Activated CD4-positive, alpha-beta T cell treated with anti-CD3 and anti-CD28 coated beads for 36 hours (primary cell): ENCODE measurements around the gene DENND6A. TPM values are rescaled to one million over a fixed set of nuclear protein-coding genes. Genes with fewer than 3 reads are reported as not detected.
A peak's percentile ranks its signal among the peaks of the same experiment; 100 is the strongest.
"Not testable (repeated sequence)": the region's sequence is repeated elsewhere in the genome, so short reads cannot be mapped to it uniquely, and the experiment has no call there.

Experiments used
- ATAC-seq: fragments of 200-7000 bp; cut with Tn5 transposase; one replicate; pipeline ENCODE4 v1.10.0; 2021; ENCODE audit warnings: mild to moderate bottlenecking, moderate library complexity
- CTCF ChIA-PET: fragments of 350-600 bp; sonication (Branson Sonifier 250); formaldehyde crosslinking; loops from one replicate; lab custom pipeline; 2021; ENCODE audit warnings: antibody characterized with exemption; lab: Charles Lee
- POLR2A ChIA-PET: fragments of 350-600 bp; sonication (Branson Sonifier 250); formaldehyde crosslinking; loops from one replicate; lab custom pipeline; 2021; ENCODE audit warnings: antibody characterized with exemption, inconsistent platforms; lab: Charles Lee
- DNase-seq: peaks from one replicate; pipeline ENCODE4 v3.0.0-alpha.2; 2020
- H3K27ac Mint-ChIP-seq: one replicate; pipeline ENCODE4 v1.8.0; 2021; ENCODE audit warnings: mixed read lengths
- H3K27me3 Mint-ChIP-seq: one replicate; pipeline ENCODE4 v1.8.0; 2021; ENCODE audit warnings: mixed read lengths
- H3K36me3 Mint-ChIP-seq: one replicate; pipeline ENCODE4 v1.8.0; 2021; ENCODE audit warnings: low read depth, mixed read lengths
- H3K4me1 Mint-ChIP-seq: one replicate; pipeline ENCODE4 v1.8.0; 2021; ENCODE audit warnings: mixed read lengths
- H3K4me3 Mint-ChIP-seq: one replicate; pipeline ENCODE4 v1.8.0; 2021; ENCODE audit warnings: mild to moderate bottlenecking, moderate library complexity, mixed read lengths
- H3K9me3 Mint-ChIP-seq: one replicate; pipeline ENCODE4 v1.8.0; 2021; ENCODE audit warnings: low read depth, mixed read lengths
- intact Hi-C, 2 experiments: fragments of 100-400 bp; cut with DNase I in 1 of 2; cut with micrococcal nuclease in 1 of 2; formaldehyde crosslinking; loops; one replicate each; pipeline versions ENCODE4 v1.14.2 to v1.15.1; 2022 to 2024; cut with DNase I, micrococcal nuclease
- total RNA-seq, 2 experiments: library from RNA; stranded (reverse); gene quantifications; one replicate each; pipeline ENCODE4 v1.2.3, GENCODE V29; 2021

DENND6A gene
- total RNA-seq, 2 experiments from 2014 or later, result 15.0 to 17.1 TPM

DNA sequence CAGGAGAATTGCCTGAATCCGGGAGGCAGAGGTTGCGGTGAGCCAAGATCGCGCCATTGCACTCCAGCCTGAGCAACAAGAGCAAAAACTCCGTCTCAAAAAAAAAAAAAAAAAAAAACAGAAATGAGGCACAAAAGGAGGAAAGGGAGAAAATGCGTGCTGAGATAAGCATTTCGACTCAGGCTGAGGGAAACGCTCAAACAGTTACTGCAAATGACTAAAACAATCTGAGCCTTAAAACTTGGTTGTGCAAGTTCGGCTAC is 813 bp downstream of the DENND6A start:
- not testable (repeated sequence) for DNase-seq, H3K9me3 Mint-ChIP-seq, H3K27me3 Mint-ChIP-seq, H3K36me3 Mint-ChIP-seq, ATAC-seq
- POLR2A ChIA-PET, result interaction anchor here (1.4 kb wide), 2 partner anchors 64 to 96 kb away, joined by 4 to 5 read pairs; partner anchors contain the start of gene ARF4
- peaks cover 36% of the 10 kb centered on the region for H3K4me1 Mint-ChIP-seq
- intact Hi-C loops, result loop anchor here (1.0 to 5.0 kb wide), 6 partner anchors 63 to 545 kb away; partner anchors contain the start of genes ARF4 (in 2 of the 2), ABHD6 (in 1 of the 2), APPL1 (in 1 of the 2) and PDE12 (in 1 of the 2)
- H3K27ac Mint-ChIP-seq, result peak overlapping the region; percentile 85
- CTCF ChIA-PET, result interaction anchor here (0.6 to 1.1 kb wide), 2 partner anchors 64 to 475 kb away, joined by 3 to 4 read pairs; partner anchors contain the start of gene SLMAP
- H3K4me3 Mint-ChIP-seq, result peak overlapping the region; percentile 87

DNA sequence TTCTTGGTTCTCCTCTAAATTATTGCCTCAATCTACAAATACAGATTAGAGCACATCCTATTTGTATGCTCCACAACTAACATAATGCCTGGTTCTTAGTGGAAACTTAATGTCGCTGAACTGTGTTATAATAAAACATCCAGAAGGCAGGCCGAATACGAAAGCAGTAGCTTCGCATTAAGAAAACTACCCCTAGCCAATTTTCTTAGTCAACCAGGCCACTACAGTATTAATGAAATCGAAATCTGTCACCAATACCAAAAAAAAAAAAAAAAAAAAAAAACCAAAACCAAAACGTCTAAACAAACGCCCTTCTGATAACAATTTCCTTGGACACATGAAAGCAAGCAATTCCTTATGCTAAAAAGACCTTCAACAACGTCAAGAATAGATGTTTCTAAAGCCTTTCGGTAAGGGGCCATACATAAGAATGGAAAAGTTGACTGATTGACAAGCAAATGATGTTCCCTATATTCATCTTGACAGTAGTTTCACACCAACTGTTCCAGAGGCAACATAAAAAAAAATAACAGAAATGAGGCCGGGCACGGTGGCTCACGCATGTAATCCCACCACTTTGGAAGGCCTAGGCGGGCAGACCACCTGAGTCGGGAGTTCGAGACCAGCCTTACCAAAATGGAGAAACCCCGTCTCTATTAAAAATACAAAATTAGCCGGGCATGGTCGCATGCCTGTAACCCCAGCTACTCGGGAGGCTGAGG is 1.3 kb downstream of the DENND6A start:
- Mint-ChIP-seq H3K9me3 (no peaks in the 10 kb centered on the region), H3K4me1 (peaks cover 41% of the 10 kb centered on the region), H3K27ac (peak overlapping the region; percentile 85), H3K36me3 (peaks cover 6% of the 10 kb centered on the region), H3K27me3 (no peaks in the 10 kb centered on the region), H3K4me3 (peak overlapping the region; percentile 87)
- intact Hi-C loops, result loop anchor here (1.0 to 5.0 kb wide), 7 partner anchors 21 to 546 kb away; partner anchors contain the start of genes ARF4 (in 2 of the 2), ABHD6 (in 1 of the 2), APPL1 (in 1 of the 2) and PDE12 (in 1 of the 2)
- ChIA-PET CTCF (interaction anchor here (0.6 to 1.1 kb wide), 2 partner anchors 64 to 476 kb away, joined by 3 to 4 read pairs; partner anchors contain the start of gene SLMAP), POLR2A (no interaction called here)
- ATAC-seq (no peak), DNase-seq (peak; percentile 31)

DNA sequence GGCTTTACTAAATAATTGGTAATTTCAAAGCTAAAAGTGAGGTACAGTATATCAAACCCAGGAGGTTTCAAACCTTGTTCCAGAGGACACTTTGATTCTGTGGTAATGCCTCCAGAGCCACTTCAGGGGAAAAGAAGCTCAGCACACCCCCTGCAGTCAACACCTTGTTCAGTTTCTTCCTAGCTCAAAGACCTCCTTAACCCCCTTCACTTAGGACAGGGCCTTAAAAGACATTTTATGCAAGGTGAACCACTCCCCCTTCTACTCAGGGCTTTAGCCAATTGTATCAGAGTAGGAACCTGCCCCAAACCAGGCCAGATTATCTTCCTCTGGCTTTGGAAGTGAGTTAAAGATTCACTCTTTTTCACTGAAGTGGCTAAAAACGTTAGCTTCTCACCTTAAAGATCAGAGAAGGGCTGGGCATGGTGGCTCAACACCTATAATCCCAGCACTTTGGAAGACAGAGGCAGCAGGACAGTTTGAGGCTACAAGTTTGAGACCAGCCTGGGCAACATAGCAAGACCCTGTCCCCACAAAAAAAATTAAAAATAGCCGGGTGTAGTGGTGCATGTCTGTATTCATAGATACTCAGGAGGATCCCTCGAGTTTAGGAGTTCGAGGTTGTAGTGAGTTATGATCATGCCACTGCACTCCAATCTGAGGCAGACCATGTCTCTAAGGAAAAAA is 3.4 kb downstream of the DENND6A start:
- Mint-ChIP-seq H3K4me1 (peaks cover 44% of the 10 kb centered on the region), H3K27me3 (no peaks in the 10 kb centered on the region), H3K9me3 (no peaks in the 10 kb centered on the region), H3K27ac (no peak overlapping the region), H3K36me3 (peaks cover 9% of the 10 kb centered on the region), H3K4me3 (no peak overlapping the region)
- CTCF ChIA-PET, result interaction anchor here (0.6 to 0.8 kb wide), 3 partner anchors 10 to 517 kb away, joined by 3 read pairs; no protein-coding TSS in a partner anchor
- no peak for ATAC-seq
- POLR2A ChIA-PET, result interaction anchor here (0.6 to 0.7 kb wide), 3 partner anchors 10 to 442 kb away, joined by 3 to 8 read pairs (median 3); partner anchors contain the start of gene SLMAP
- DNase-seq, result no peak
- intact Hi-C loops, result loop anchor here in 1 of 2 experiments (2.0 to 5.0 kb wide), 2 partner anchors 19 to 548 kb away; partner anchors contain the start of gene ABHD6

DNA sequence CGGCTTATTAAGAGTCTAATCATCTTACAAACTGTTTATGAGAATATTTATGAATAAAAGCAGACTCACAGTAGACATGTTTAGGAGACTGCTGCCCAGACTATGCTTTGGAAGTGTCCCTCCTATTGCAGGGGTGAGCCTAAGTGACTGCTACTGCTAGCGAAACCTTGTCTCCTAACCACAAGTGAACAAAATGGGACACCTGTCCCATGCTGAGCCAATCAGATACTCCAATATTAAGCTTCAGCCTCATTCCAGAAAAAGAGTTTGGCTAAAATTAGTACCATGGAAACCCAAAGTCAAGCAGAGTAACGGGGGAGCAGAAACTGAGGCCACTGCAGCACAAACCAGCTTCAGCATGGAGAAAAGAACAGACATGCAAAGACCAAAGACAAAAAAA is 4.6 kb downstream of the DENND6A start:
- intact Hi-C loops, result no loop called here
- H3K4me3 Mint-ChIP-seq, result no peak overlapping the region
- ChIA-PET CTCF (no interaction called here), POLR2A (no interaction called here)
- H3K9me3 Mint-ChIP-seq, result no peaks in the 10 kb centered on the region
- H3K27me3 Mint-ChIP-seq, result no peaks in the 10 kb centered on the region
- H3K36me3 Mint-ChIP-seq, result peaks cover 9% of the 10 kb centered on the region
- no peak for DNase-seq
- H3K4me1 Mint-ChIP-seq, result peaks cover 44% of the 10 kb centered on the region
- H3K27ac Mint-ChIP-seq, result no peak overlapping the region
- no peak for ATAC-seq

DNA sequence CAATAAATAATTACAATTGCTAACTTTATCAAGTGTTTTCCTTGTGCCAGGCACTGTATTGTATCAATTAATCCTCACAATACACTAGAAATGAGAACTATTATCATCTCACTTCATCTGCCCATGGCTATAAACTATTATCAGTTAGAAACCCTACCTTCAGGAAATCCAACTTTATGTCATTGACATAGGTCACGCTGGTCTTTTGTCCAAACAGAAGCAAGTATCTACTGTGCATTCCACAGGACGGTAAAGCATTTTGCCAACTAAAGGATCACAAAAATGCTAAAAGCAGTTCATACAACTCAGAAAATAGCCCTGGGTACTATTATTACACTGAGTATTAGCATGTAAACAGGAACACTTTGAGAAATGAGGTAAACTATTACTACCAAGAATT is 9.6 kb downstream of the DENND6A start:
- Mint-ChIP-seq H3K4me1 (peaks cover 51% of the 10 kb centered on the region), H3K36me3 (peaks cover 25% of the 10 kb centered on the region), H3K9me3 (no peaks in the 10 kb centered on the region), H3K27me3 (no peaks in the 10 kb centered on the region), H3K27ac (no peak overlapping the region), H3K4me3 (no peak overlapping the region)
- ChIA-PET POLR2A (no interaction called here), CTCF (no interaction called here)
- no peak for ATAC-seq
- DNase-seq, result no peak
- intact Hi-C loops, result no loop called here

DNA sequence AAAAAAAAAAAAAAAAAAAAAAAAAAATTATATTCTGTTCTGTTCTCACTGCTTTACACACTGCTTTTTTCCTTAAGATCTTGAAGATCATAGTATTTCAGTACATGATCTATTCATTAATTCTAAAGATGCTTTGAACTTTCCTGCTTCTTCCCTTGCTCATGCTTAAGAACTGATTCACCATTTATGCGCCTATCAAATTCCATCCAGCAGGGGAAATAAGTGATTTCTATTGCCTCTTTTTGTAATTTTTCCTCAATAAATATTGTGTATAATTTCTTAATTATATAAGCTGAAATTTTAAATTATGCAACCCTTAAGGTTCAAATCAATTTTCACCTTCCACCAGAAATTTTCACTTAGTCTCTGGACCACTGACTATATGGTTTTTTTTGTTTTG is 10.6 kb downstream of the DENND6A start:
- H3K9me3 Mint-ChIP-seq, result no peaks in the 10 kb centered on the region
- ChIA-PET CTCF (interaction anchor here (0.6 to 1.5 kb wide), 2 partner anchors 149 to 274 kb away, joined by 3 read pairs; no protein-coding TSS in a partner anchor), POLR2A (no interaction called here)
- no peak overlapping the region for H3K27ac Mint-ChIP-seq
- ATAC-seq (no peak), DNase-seq (no peak)
- H3K27me3 Mint-ChIP-seq, result no peaks in the 10 kb centered on the region
- peaks cover 44% of the 10 kb centered on the region for H3K4me1 Mint-ChIP-seq
- H3K36me3 Mint-ChIP-seq, result peaks cover 25% of the 10 kb centered on the region
- intact Hi-C loops, result no loop called here
- H3K4me3 Mint-ChIP-seq, result no peak overlapping the region

DNA sequence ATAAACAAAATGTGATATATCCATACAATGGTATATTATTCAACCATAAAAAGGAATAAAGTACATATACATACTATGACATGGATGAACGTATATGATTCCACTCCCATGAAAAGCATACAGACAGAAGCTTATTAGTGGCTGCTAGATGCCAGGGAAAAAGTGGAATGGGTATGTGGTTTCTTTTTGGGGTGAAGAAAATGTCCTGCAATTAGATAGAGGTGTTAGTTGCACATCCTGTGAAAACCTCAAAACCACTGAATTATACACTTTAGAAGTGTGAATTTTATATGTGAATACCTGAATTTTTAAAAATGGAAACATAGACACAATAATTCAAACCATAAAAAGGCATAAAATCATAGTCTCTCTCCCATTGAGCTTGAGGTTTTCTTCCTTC is 11.2 kb downstream of the DENND6A start:
- Mint-ChIP-seq H3K4me3 (no peak overlapping the region), H3K9me3 (no peaks in the 10 kb centered on the region), H3K4me1 (peaks cover 38% of the 10 kb centered on the region), H3K36me3 (peaks cover 26% of the 10 kb centered on the region), H3K27me3 (no peaks in the 10 kb centered on the region), H3K27ac (no peak overlapping the region)
- ChIA-PET CTCF (interaction anchor here (0.6 to 1.5 kb wide), 3 partner anchors 21 to 275 kb away, joined by 3 read pairs; no protein-coding TSS in a partner anchor), POLR2A (no interaction called here)
- intact Hi-C loops, result no loop called here
- DNase-seq (no peak), ATAC-seq (no peak)

DNA sequence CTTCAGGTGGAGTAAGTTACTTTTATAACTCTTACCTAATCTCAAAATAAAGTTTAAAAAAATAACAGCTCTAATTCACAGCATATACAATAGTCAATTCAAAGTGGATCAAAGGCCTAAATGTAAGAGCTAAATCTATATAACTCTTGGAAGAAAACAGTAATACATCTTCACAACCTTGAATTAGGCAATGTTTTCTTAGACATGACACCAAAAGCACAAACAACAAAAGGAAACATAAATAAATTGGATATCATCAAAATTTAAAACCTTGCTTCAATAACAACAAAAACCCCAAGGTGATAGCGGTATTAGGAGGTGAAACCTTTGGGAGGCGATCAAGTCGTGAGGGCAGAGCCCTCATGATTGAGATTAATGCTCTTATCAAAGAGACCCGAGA is 12.8 kb downstream of the DENND6A start:
- CTCF ChIA-PET, result interaction anchor here (0.7 to 1.3 kb wide), 4 partner anchors 8 to 27 kb away, joined by 3 to 4 read pairs (median 3); no protein-coding TSS in a partner anchor
- H3K4me1 Mint-ChIP-seq, result peaks cover 36% of the 10 kb centered on the region
- no peak overlapping the region for H3K27ac Mint-ChIP-seq
- no peaks in the 10 kb centered on the region for H3K27me3 Mint-ChIP-seq
- H3K9me3 Mint-ChIP-seq, result no peaks in the 10 kb centered on the region
- DNase-seq (no peak), ATAC-seq (no peak)
- H3K4me3 Mint-ChIP-seq, result no peak overlapping the region
- H3K36me3 Mint-ChIP-seq, result peaks cover 25% of the 10 kb centered on the region
- POLR2A ChIA-PET, result interaction anchor here (0.5 kb wide), 1 partner anchor 128 kb away, joined by 3 read pairs; no protein-coding TSS in a partner anchor
- intact Hi-C loops, result no loop called here

DNA sequence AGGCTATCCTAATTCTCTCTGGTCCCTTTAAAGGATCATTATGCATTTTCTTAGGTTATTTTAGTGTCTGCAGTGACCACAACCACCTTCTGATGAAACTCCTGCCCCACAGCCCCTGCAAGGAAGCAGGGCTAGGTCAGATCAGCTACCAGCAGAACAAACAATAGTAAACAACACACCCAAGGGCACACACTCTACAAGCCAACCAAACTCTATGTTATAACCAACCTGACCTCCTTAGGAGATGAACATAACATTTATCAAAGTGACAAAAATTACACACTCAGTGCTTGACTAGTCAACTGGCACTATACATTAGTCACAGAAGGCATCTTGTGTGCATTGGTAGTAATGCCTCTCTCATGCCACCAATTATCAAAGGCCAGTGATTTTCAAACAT is 17.3 kb downstream of the DENND6A start:
- CTCF ChIA-PET, result interaction anchor here (0.8 kb wide), 1 partner anchor 80 kb away, joined by 3 read pairs; the partner anchor contains the start of gene SLMAP
- POLR2A ChIA-PET, result no interaction called here
- Mint-ChIP-seq H3K4me1 (peaks cover 30% of the 10 kb centered on the region), H3K9me3 (no peaks in the 10 kb centered on the region), H3K4me3 (no peak overlapping the region), H3K27me3 (no peaks in the 10 kb centered on the region), H3K36me3 (peaks cover 21% of the 10 kb centered on the region), H3K27ac (no peak overlapping the region)
- ATAC-seq (peak; percentile 39), DNase-seq (no peak)
- intact Hi-C loops, result no loop called here

DNA sequence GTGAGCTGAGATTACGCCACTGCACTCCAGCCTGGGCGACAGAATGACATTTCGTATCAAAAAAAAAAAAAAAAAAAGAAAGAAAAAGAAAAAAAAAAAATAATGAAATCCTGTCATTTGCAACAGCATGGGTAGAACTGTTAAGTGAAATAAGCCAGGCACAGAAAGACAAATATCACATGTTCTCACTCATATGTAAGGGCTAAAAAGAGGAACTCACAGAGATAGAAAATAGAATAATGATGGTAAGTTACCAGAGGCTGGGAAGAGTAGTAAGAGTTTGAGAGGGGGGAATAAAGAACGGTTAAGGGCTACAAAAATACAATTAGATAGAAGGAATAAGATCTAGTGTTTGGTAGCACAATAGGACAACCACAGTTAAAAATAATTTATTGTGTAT is 19.7 kb downstream of the DENND6A start:
- H3K27me3 Mint-ChIP-seq, result no peaks in the 10 kb centered on the region
- H3K4me1 Mint-ChIP-seq, result peaks cover 17% of the 10 kb centered on the region
- intact Hi-C loops, result no loop called here
- ChIA-PET POLR2A (no interaction called here), CTCF (interaction anchor here (0.6 kb wide), 1 partner anchor 352 kb away, joined by 3 read pairs; no protein-coding TSS in a partner anchor)
- peaks cover 15% of the 10 kb centered on the region for H3K36me3 Mint-ChIP-seq
- H3K9me3 Mint-ChIP-seq, result no peaks in the 10 kb centered on the region
- DNase-seq, result no peak
- no peak for ATAC-seq
- no peak overlapping the region for H3K4me3 Mint-ChIP-seq
- H3K27ac Mint-ChIP-seq, result no peak overlapping the region

DNA sequence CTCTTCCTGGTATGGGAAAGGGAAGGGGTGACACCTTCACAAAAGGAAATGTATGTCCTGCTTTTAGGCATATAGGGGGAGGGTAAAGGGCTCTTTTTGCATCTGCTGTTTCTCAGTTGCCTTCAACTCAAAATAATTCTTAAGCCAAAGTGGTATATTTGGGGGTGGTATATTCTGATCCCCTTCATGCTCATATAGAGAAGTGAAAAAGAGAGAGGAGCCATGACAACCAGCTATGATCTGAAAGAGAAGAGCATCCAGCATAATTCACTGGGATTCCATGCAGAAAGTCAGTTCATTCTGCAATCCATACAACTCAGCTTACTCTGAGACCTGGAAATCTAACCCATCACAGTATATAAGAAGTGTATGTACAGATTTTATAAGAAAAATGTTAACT is 22.3 kb downstream of the DENND6A start:
- intact Hi-C loops, result loop anchor here in 1 of 2 experiments (2.0 kb wide), 1 partner anchor 20 kb away; no protein-coding TSS in a partner anchor
- ATAC-seq (no peak), DNase-seq (no peak)
- Mint-ChIP-seq H3K36me3 (peaks cover 22% of the 10 kb centered on the region), H3K9me3 (no peaks in the 10 kb centered on the region), H3K4me3 (no peak overlapping the region), H3K4me1 (peaks cover 17% of the 10 kb centered on the region), H3K27ac (no peak overlapping the region), H3K27me3 (no peaks in the 10 kb centered on the region)
- ChIA-PET POLR2A (no interaction called here), CTCF (no interaction called here)
